Measurements from ENCODE around the gene NTNG1.

NTNG1 gene

GRCh38 chr1:107135463-107135862 is 5.4 kb upstream of the NTNG1 start:
- no peak overlapping the region for H3K4me3 Mint-ChIP-seq
- H3K36me3 Mint-ChIP-seq (ENCODE audit: low read depth): no peaks in the 10 kb centered on the region
- no peak overlapping the region for H3K27ac Mint-ChIP-seq
- intact Hi-C loops (cut with micrococcal nuclease): no loop called here
- peaks cover 9% of the 10 kb centered on the region for H3K4me1 Mint-ChIP-seq (ENCODE audit: low read depth)
- no peaks in the 10 kb centered on the region for H3K9me3 Mint-ChIP-seq
- H3K27me3 Mint-ChIP-seq: peaks cover 32% of the 10 kb centered on the region

GRCh38 chr1:107138166-107138565 is 2.7 kb upstream of the NTNG1 start:
- no peaks in the 10 kb centered on the region for H3K9me3 Mint-ChIP-seq
- peaks cover 18% of the 10 kb centered on the region for H3K4me1 Mint-ChIP-seq (ENCODE audit: low read depth)
- intact Hi-C loops (cut with micrococcal nuclease): no loop called here
- peaks cover 54% of the 10 kb centered on the region for H3K27me3 Mint-ChIP-seq
- no peak overlapping the region for H3K4me3 Mint-ChIP-seq
- H3K36me3 Mint-ChIP-seq (ENCODE audit: low read depth): no peaks in the 10 kb centered on the region
- H3K27ac Mint-ChIP-seq: no peak overlapping the region

DNA sequence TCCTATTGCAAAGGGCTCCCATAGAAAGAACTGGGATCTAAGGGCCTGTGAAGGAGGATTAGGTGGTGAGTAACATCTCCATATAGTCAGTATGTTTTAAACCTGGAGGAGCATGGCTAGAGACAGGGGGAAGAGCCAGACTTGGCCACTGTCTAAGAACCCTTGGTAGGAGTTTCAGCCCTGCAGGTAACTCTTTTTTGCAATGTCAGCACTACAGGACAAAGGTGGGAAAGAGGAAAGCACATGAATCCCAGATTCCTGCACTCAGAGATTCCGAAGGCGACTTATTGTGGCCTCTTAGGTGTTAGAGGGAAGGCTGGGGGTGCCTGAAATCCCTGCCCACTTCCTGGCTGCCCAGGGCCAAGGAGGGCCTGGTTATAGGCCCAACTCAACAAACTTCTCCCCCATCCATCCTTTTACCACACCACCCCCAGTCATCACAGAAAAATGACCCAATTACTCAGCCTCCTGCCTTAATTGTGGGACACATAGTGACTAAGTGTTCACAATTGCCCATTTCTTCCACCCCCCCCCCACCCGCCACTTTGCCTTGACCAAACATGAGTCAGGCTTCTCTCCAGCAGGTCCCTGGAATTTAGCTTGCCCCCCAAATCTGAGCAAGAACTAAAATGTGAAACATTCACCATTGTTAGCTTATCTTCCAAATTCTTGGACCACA is 1.9 kb upstream of the NTNG1 start:
- intact Hi-C loops (cut with micrococcal nuclease): no loop called here
- Mint-ChIP-seq H3K4me3 (no peak overlapping the region), H3K27me3 (peaks cover 59% of the 10 kb centered on the region), H3K36me3 (ENCODE audit: low read depth) (no peaks in the 10 kb centered on the region), H3K27ac (no peak overlapping the region), H3K4me1 (ENCODE audit: low read depth) (peaks cover 18% of the 10 kb centered on the region), H3K9me3 (no peaks in the 10 kb centered on the region)

DNA sequence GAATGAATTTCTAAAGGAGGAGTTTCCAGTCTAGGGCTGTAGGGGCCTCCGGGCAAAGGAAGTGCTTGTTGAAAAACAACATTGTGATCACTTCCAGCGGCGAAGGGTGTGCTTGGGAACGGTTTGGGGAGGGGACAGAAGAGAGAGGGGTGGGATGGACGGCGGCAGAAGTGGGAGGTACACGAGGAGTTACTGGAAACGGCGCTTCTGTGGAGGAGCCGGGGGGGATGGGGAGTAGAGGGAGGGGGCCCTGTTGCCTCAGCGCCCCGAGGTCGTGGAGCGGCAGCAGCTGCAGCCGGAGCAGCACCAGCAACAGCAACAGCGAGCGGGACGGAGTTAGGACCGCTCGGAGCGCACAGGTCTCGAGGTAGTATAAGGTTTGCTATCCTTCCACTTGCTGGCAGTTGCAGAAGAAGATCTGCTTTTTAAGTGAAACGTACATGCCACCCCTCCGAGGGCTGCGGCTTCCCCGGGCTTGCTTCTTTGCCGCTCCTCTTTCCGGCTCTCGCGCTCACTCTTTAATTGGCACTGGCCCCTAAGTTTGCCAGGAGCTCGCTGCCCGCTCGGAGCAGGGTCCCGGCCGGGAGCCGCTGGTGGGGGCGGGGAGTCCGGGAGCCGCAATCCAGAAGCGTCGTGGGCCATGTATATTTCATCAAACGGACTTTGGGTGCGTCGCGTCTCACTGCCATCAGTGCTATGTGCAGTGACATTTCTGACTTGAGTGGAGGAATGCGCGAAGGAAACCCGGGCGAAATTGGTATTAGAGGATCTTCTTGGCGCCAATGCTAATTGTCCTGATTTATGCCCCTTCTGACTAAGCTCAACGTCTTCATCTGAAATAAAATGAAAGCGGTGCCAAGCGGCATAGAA is 771 bp upstream of the NTNG1 start:
- peaks cover 18% of the 10 kb centered on the region for H3K4me1 Mint-ChIP-seq (ENCODE audit: low read depth)
- peaks cover 59% of the 10 kb centered on the region for H3K27me3 Mint-ChIP-seq
- no peaks in the 10 kb centered on the region for H3K9me3 Mint-ChIP-seq
- no peak overlapping the region for H3K27ac Mint-ChIP-seq
- no peaks in the 10 kb centered on the region for H3K36me3 Mint-ChIP-seq (ENCODE audit: low read depth)
- intact Hi-C loops (cut with micrococcal nuclease): no loop called here
- peak overlapping the region; percentile 61 for H3K4me3 Mint-ChIP-seq

DNA sequence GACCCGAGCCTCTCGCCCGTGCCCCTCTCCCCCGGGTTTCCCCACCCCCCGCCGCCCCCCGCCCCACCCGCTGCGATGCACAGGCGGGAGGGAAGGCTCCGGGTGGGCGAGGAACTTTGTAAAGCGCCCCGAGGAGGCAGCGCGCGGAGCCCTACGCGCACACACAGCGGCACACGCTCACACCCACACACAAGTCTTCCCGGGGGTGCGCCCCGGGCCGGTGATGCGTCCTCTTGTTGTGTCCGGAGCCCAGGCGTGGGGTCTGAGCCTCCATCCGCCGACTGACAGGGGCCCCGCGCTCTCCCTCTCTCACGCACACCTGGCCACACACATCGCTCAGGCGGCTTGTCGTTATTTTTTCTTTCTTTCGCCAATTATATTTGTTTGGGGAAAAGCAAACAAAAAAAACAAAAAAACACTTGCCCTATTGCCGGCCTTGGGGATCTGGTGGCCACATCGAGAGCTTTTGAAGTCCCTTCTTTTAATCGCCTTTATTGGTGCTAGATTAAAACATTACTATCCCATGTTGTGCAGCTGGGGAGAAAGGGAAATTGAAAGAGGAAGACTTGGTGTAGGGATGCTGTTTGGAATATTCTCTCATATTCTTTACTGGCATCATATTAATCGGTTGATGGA is 770 bp downstream of the NTNG1 start:
- Mint-ChIP-seq H3K36me3 (ENCODE audit: low read depth) (no peaks in the 10 kb centered on the region), H3K9me3 (no peaks in the 10 kb centered on the region), H3K4me1 (ENCODE audit: low read depth) (peaks cover 18% of the 10 kb centered on the region), H3K27me3 (peaks cover 61% of the 10 kb centered on the region), H3K27ac (no peak overlapping the region), H3K4me3 (peak overlapping the region; percentile 66)
- intact Hi-C loops (cut with micrococcal nuclease): no loop called here

- Mint-ChIP-seq H3K9me3 (no peaks in the 10 kb centered on the region), H3K27ac (no peak overlapping the region), H3K4me1 (ENCODE audit: low read depth) (peaks cover 18% of the 10 kb centered on the region), H3K27me3 (peaks cover 61% of the 10 kb centered on the region), H3K4me3 (no peak overlapping the region), H3K36me3 (ENCODE audit: low read depth) (no peaks in the 10 kb centered on the region)
- intact Hi-C loops (cut with micrococcal nuclease): no loop called here
These were observed 1.3 kb downstream of the NTNG1 start for GRCh38 chr1:107142140-107142542.

- peaks cover 58% of the 10 kb centered on the region for H3K27me3 Mint-ChIP-seq
- no peaks in the 10 kb centered on the region for H3K36me3 Mint-ChIP-seq (ENCODE audit: low read depth)
- H3K9me3 Mint-ChIP-seq: no peaks in the 10 kb centered on the region
- intact Hi-C loops (cut with micrococcal nuclease): no loop called here
- peaks cover 18% of the 10 kb centered on the region for H3K4me1 Mint-ChIP-seq (ENCODE audit: low read depth)
- H3K27ac Mint-ChIP-seq: no peak overlapping the region
- H3K4me3 Mint-ChIP-seq: no peak overlapping the region
These were observed 1.8 kb downstream of the NTNG1 start for GRCh38 chr1:107142666-107143065.

DNA sequence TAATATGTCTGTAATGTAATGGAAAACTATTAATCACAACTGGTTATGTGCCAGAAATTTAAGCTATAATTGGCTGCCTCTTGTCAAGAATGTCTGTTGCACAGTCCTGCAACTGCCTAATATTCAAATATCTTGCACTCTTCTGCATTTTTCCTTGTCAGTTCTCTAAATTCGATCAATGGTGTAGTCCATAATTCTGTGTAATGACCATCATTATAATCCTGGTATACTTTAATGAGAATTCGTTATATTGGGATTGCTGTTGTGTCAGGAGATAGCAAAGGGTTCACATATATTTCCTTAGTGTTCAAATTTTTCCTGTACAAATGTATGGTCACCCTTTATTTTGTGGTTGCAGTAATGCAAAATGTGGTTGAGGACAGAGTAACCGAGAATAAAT is 4.8 kb downstream of the NTNG1 start:
- Mint-ChIP-seq H3K27ac (no peak overlapping the region), H3K9me3 (no peaks in the 10 kb centered on the region), H3K4me3 (no peak overlapping the region), H3K36me3 (ENCODE audit: low read depth) (no peaks in the 10 kb centered on the region), H3K27me3 (peaks cover 29% of the 10 kb centered on the region), H3K4me1 (ENCODE audit: low read depth) (peaks cover 8% of the 10 kb centered on the region)
- intact Hi-C loops (cut with micrococcal nuclease): no loop called here

DNA sequence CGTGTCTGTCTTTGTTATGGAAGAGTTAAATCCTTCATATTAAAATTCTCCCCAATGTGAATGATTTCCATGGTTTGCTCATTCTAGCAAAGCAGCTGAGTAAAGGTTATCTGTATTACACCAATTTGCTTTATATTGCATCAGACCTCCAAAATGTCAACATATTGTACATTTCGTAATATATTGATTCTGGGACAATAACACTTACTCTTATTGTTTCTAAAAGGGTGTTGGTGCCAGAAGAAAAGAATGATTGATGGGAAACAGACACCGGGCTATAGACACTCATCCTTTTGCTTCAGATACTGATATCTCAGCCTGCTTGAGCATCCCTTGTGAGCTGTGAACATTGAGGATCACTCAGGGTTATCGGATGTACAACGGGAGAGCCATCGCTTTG is 7.0 kb downstream of the NTNG1 start:
- Mint-ChIP-seq H3K4me3 (no peak overlapping the region), H3K4me1 (ENCODE audit: low read depth) (no peaks in the 10 kb centered on the region), H3K36me3 (ENCODE audit: low read depth) (no peaks in the 10 kb centered on the region), H3K27ac (no peak overlapping the region), H3K9me3 (no peaks in the 10 kb centered on the region), H3K27me3 (peaks cover 13% of the 10 kb centered on the region)
- intact Hi-C loops (cut with micrococcal nuclease): no loop called here

- H3K36me3 Mint-ChIP-seq (ENCODE audit: low read depth): no peaks in the 10 kb centered on the region
- no peaks in the 10 kb centered on the region for H3K9me3 Mint-ChIP-seq
- H3K4me1 Mint-ChIP-seq (ENCODE audit: low read depth): no peaks in the 10 kb centered on the region
- no peak overlapping the region for H3K4me3 Mint-ChIP-seq
- H3K27me3 Mint-ChIP-seq: peaks cover 2% of the 10 kb centered on the region
- no peak overlapping the region for H3K27ac Mint-ChIP-seq
- intact Hi-C loops (cut with micrococcal nuclease): no loop called here
These were observed 9.1 kb downstream of the NTNG1 start for GRCh38 chr1:107149946-107150345.

DNA sequence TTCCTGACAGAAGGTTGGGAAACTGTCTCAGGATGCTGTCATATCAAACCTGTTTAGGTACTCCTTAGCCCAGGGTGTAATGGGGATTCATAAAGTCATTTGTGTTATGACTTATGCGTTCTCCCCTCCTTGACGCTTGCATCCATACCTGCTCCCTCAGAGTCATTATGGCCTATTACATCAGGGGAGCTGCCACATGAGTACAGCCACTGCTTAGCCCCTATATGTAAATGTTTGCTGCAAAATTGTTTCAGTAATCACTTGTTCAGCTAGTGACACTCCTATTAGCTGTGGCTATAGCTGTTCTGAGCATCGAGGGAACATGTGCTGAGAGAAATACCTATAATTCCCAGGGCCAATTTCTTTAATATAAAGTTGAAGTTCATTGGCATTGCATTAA is 10.5 kb downstream of the NTNG1 start:
- H3K36me3 Mint-ChIP-seq (ENCODE audit: low read depth): no peaks in the 10 kb centered on the region
- H3K27me3 Mint-ChIP-seq: no peaks in the 10 kb centered on the region
- intact Hi-C loops (cut with micrococcal nuclease): no loop called here
- H3K9me3 Mint-ChIP-seq: no peaks in the 10 kb centered on the region
- no peak overlapping the region for H3K4me3 Mint-ChIP-seq
- H3K4me1 Mint-ChIP-seq (ENCODE audit: low read depth): no peaks in the 10 kb centered on the region
- no peak overlapping the region for H3K27ac Mint-ChIP-seq

DNA sequence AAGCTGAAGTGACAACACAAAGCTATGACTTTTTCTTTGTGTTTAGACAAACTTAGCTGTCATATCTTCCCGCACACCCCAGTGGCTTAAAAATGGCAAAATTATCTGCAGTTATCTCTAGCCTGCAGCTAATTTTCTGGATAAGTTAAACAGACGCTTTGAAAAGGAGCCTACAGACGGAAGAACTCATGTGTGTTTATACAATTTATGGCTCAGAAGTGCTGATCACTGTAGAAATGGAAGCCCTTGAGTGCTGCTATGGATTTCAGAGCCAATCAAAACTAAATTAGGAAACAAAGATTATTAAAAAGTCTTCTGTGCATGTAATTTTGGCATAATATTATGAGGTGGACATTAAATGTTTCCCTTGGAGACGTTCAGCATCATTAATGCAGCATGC is 11.6 kb downstream of the NTNG1 start:
- intact Hi-C loops (cut with micrococcal nuclease): no loop called here
- no peaks in the 10 kb centered on the region for H3K9me3 Mint-ChIP-seq
- H3K27ac Mint-ChIP-seq: no peak overlapping the region
- no peaks in the 10 kb centered on the region for H3K36me3 Mint-ChIP-seq (ENCODE audit: low read depth)
- H3K4me3 Mint-ChIP-seq: no peak overlapping the region
- H3K4me1 Mint-ChIP-seq (ENCODE audit: low read depth): no peaks in the 10 kb centered on the region
- H3K27me3 Mint-ChIP-seq: peaks cover 2% of the 10 kb centered on the region

- H3K27me3 Mint-ChIP-seq: peaks cover 2% of the 10 kb centered on the region
- intact Hi-C loops (cut with micrococcal nuclease): no loop called here
- no peaks in the 10 kb centered on the region for H3K4me1 Mint-ChIP-seq (ENCODE audit: low read depth)
- no peaks in the 10 kb centered on the region for H3K9me3 Mint-ChIP-seq
- H3K36me3 Mint-ChIP-seq (ENCODE audit: low read depth): no peaks in the 10 kb centered on the region
- no peak overlapping the region for H3K27ac Mint-ChIP-seq
- H3K4me3 Mint-ChIP-seq: no peak overlapping the region
These were observed 12.2 kb downstream of the NTNG1 start for GRCh38 chr1:107153014-107153413.

GRCh38 chr1:107158496-107158895 is 17.7 kb downstream of the NTNG1 start:
- intact Hi-C loops (cut with micrococcal nuclease): no loop called here
- no peaks in the 10 kb centered on the region for H3K36me3 Mint-ChIP-seq (ENCODE audit: low read depth)
- H3K9me3 Mint-ChIP-seq: no peaks in the 10 kb centered on the region
- no peak overlapping the region for H3K27ac Mint-ChIP-seq
- no peaks in the 10 kb centered on the region for H3K4me1 Mint-ChIP-seq (ENCODE audit: low read depth)
- no peak overlapping the region for H3K4me3 Mint-ChIP-seq
- peaks cover 2% of the 10 kb centered on the region for H3K27me3 Mint-ChIP-seq

Measured in dendritic cell treated with granulocyte-macrophage colony-stimulating factor and Interleukin-4, amounts not matched to agents 40 ng/mL and 50 ng/mL, for 4 days (primary cell).